Stimulated activated CD8-positive, alpha-beta memory T cell treated with anti-CD3 and anti-CD28 coated beads, Interleukin-2, amount 100 ng/mL, for 48 hours (primary cell): ENCODE results near the gene KRTAP5-1.
A peak's percentile ranks its signal among the peaks of the same experiment; 100 is the strongest.

Source experiments
- DNase-seq, 2 donors: peaks; one replicate each; pipeline ENCODE4 v3.0.0-alpha.2; 2020; ENCODE audit warnings: low read depth in 2 of 2

KRTAP5-1 gene

GRCh38 chr11:1572197-1573076 is 12.6 kb downstream of the KRTAP5-1 start, which contains the start of gene DUSP8:
DUSP8 (minus strand) TSS chr11:1572271; CDS start chr11:1565826, 6,445 bp downstream.
- DNase-seq: peak; percentile 84 to 87

- no peak for DNase-seq
These were observed 13.3 kb downstream of the KRTAP5-1 start for GRCh38 chr11:1571760-1572196.

GRCh38 chr11:1570896-1571759 is 14.0 kb downstream of the KRTAP5-1 start:
- DNase-seq: no peak

GRCh38 chr11:1570531-1570895 is 14.6 kb downstream of the KRTAP5-1 start:
- no peak for DNase-seq

GRCh38 chr11:1570001-1570453 is 15.1 kb downstream of the KRTAP5-1 start:
- no peak for DNase-seq

- DNase-seq: no peak
These were observed 15.8 kb downstream of the KRTAP5-1 start for GRCh38 chr11:1569251-1569780.

- DNase-seq: no peak
These were observed 16.6 kb downstream of the KRTAP5-1 start for GRCh38 chr11:1568441-1568911.

GRCh38 chr11:1567721-1568100 is 17.4 kb downstream of the KRTAP5-1 start:
- DNase-seq: no peak

- no peak for DNase-seq
These were observed 17.9 kb downstream of the KRTAP5-1 start for GRCh38 chr11:1567052-1567720.

GRCh38 chr11:1566381-1567051 is 18.6 kb downstream of the KRTAP5-1 start:
- DNase-seq: no peak

- no peak for DNase-seq
These were observed 19.2 kb downstream of the KRTAP5-1 start for GRCh38 chr11:1565904-1566247.

GRCh38 chr11:1565173-1565903 is 19.7 kb downstream of the KRTAP5-1 start:
- no peak for DNase-seq

- no peak for DNase-seq
These were observed 20.4 kb downstream of the KRTAP5-1 start for GRCh38 chr11:1564535-1565172.

GRCh38 chr11:1563697-1564534 is 21.2 kb downstream of the KRTAP5-1 start:
- DNase-seq: no peak

GRCh38 chr11:1563149-1563638 is 21.9 kb downstream of the KRTAP5-1 start:
- no peak for DNase-seq

GRCh38 chr11:1562469-1563148 is 22.5 kb downstream of the KRTAP5-1 start:
- DNase-seq: no peak

- DNase-seq: no peak
These were observed 23.1 kb downstream of the KRTAP5-1 start for GRCh38 chr11:1561955-1562354.

- no peak for DNase-seq
These were observed 23.8 kb downstream of the KRTAP5-1 start for GRCh38 chr11:1561266-1561665.
